SU-DHL-6 (cell line): Measurements from ENCODE around the gene PDPK1.

Experiments
- H2AFZ ChIP-seq: fragments of 200-600 bp; sonication (generic); 2 replicates; pipeline ENCODE4 v1.6.1; 2014; ENCODE audit warnings: low read depth, mild to moderate bottlenecking, moderate library complexity, mixed read lengths, antibody characterized with exemption, low read length; ENCODE audit not compliant: severe bottlenecking
- H3F3A ChIP-seq: fragments of 200-600 bp; shearing (Covaris generic); 2 replicates; pipeline ENCODE4 v1.6.0; 2016; ENCODE audit warnings: antibody characterized with exemption, mild to moderate bottlenecking; ENCODE audit not compliant: insufficient read depth
- H3K27ac ChIP-seq: fragments of 200-600 bp; sonication (generic); 2 replicates; pipeline ENCODE4 v1.5.1; 2016; ENCODE audit warnings: low read depth, mild to moderate bottlenecking, low read length, moderate library complexity, mixed read lengths
- H3K27me3 ChIP-seq: fragments of 200-600 bp; sonication (generic), shearing (Covaris generic); 2 replicates; pipeline ENCODE4 v1.6.0; 2014; ENCODE audit warnings: mild to moderate bottlenecking, low read length
- H3K36me3 ChIP-seq: fragments of 200-600 bp; sonication (generic); 2 replicates; pipeline ENCODE4 v1.6.1; 2014; ENCODE audit warnings: mild to moderate bottlenecking, low read length, mixed read lengths
- H3K4me2 ChIP-seq: fragments of 300-600, 200-600 bp; shearing (Covaris generic), sonication (generic); 2 replicates; pipeline ENCODE4 v1.6.0; 2014; ENCODE audit warnings: low read length, low read depth, mild to moderate bottlenecking; ENCODE audit not compliant: poor library complexity, severe bottlenecking
- H3K4me3 ChIP-seq: fragments of 200-600 bp; sonication (generic); 2 replicates; pipeline ENCODE4 v1.5.1; 2014; ENCODE audit warnings: antibody characterized with exemption, low read length, mild to moderate bottlenecking, mixed read lengths; ENCODE audit not compliant: insufficient read depth, poor library complexity, severe bottlenecking
- H3K79me2 ChIP-seq: fragments of 200-600 bp; sonication (generic); 2 replicates; pipeline ENCODE4 v1.6.1; 2014; ENCODE audit warnings: mild to moderate bottlenecking, low read length, moderate library complexity; ENCODE audit not compliant: insufficient read depth
- H3K9ac ChIP-seq: fragments of 200-600 bp; sonication (generic); 2 replicates; pipeline ENCODE4 v1.7.0; 2014; ENCODE audit warnings: mild to moderate bottlenecking, low read length
- H3K9me2 ChIP-seq: fragments of 200-600 bp; sonication (generic); replicated peaks from 2 replicates; pipeline ENCODE4 v1.6.1; 2014; ENCODE audit warnings: low read length; ENCODE audit not compliant: insufficient read depth
- H3K9me3 ChIP-seq: fragments of 200-600 bp; sonication (generic); 2 replicates; pipeline ENCODE4 v1.6.1; 2014; ENCODE audit warnings: low read length, mixed read lengths; ENCODE audit not compliant: insufficient read depth
- H4K20me1 ChIP-seq: fragments of 200-600 bp; sonication (generic); 2 replicates; pipeline ENCODE4 v1.6.1; 2014; ENCODE audit warnings: low read depth, mild to moderate bottlenecking, antibody characterized with exemption, low read length, moderate library complexity, mixed read lengths
- CTCF ChIP-seq: fragments of 200-600 bp; sonication (generic); IDR thresholded peaks from one replicate; pipeline ENCODE4 v1.5.1; 2017; ENCODE audit warnings: antibody characterized with exemption, mild to moderate bottlenecking, low read length, moderate library complexity; ENCODE audit not compliant: insufficient read depth, poor library complexity, severe bottlenecking
- EZH2phosphoT487 ChIP-seq: fragments of 200-600 bp; sonication (generic), shearing (Covaris generic); conservative IDR thresholded peaks from 2 replicates; pipeline ENCODE4 v1.6.1; 2018; ENCODE audit warnings: mild to moderate bottlenecking, antibody characterized with exemption, low read length, moderate library complexity, mixed read lengths

The PDPK1 gene

GRCh38 chr16:2511996-2512734, 25.7 kb upstream of the PDPK1 start:
- H3K36me3 ChIP-seq: no peaks in the 10 kb centered on the region
- H3K27ac ChIP-seq: no peak overlapping the region
- no peak overlapping the region for H3K4me2 ChIP-seq
- no peaks in the 10 kb centered on the region for H3K9me3 ChIP-seq
- H2AFZ ChIP-seq: no peak overlapping the region
- H3K9ac ChIP-seq: no peak overlapping the region
- no peak overlapping the region for H3K4me3 ChIP-seq
- TF ChIP-seq CTCF (no peak), EZH2phosphoT487 (no peak)
- H3F3A ChIP-seq: 0 out of 2 replicates have a peak, but pooled peaks cover 3% of the 10 kb centered on the region
- no peaks in the 10 kb centered on the region for H4K20me1 ChIP-seq
- no peaks in the 10 kb centered on the region for H3K27me3 ChIP-seq
- peaks cover 33% of the 10 kb centered on the region for H3K79me2 ChIP-seq
- H3K9me2 ChIP-seq: no peaks in the 10 kb centered on the region

- H3K27ac ChIP-seq: peak overlapping the region; percentile 87
- no peaks in the 10 kb centered on the region for H3K36me3 ChIP-seq
- no peaks in the 10 kb centered on the region for H3K9me3 ChIP-seq
- H3K79me2 ChIP-seq: peaks cover 40% of the 10 kb centered on the region
- H3K9ac ChIP-seq: peak overlapping the region; percentile 95
- H3K4me2 ChIP-seq: peak overlapping the region; percentile 90
- H3F3A ChIP-seq: 0 out of 2 replicates have a peak, but pooled peaks cover 3% of the 10 kb centered on the region
- H4K20me1 ChIP-seq: no peaks in the 10 kb centered on the region
- H3K27me3 ChIP-seq: no peaks in the 10 kb centered on the region
- peak overlapping the region; percentile 82 for H2AFZ ChIP-seq
- TF ChIP-seq EZH2phosphoT487 (no peak), CTCF (peak; percentile 35)
- H3K9me2 ChIP-seq: no peaks in the 10 kb centered on the region
- H3K4me3 ChIP-seq: peak overlapping the region; percentile 97
Measured at GRCh38 chr16:2512735-2513404, 25.0 kb upstream of the PDPK1 start.

GRCh38 chr16:2513405-2514332, 24.2 kb upstream of the PDPK1 start, which contains the start of gene ATP6V0C:
ATP6V0C (plus strand) TSS chr16:2513952; CDS start chr16:2514104, 152 bp downstream.
- no peak for TF ChIP-seq CTCF
- TF ChIP-seq EZH2phosphoT487: no peak
- Histone ChIP-seq H4K20me1 (no peaks in the 10 kb centered on the region), H3K27me3 (no peaks in the 10 kb centered on the region), H3K36me3 (no peaks in the 10 kb centered on the region), H3K4me2 (peak within 1 kb of the TSS; percentile 90), H3K9me3 (no peaks in the 10 kb centered on the region), H3K4me3 (peak within 1 kb of the TSS; percentile 97), H3K79me2 (peaks cover 48% of the 10 kb centered on the region), H2AFZ (peak within 1 kb of the TSS; percentile 82), H3K9ac (peak within 1 kb of the TSS; percentile 95), H3K9me2 (no peaks in the 10 kb centered on the region), H3F3A (0 out of 2 replicates have a peak, but pooled peaks cover 3% of the 10 kb centered on the region), H3K27ac (peak within 1 kb of the TSS; percentile 87)
